Thyroid gland (tissue), 4 donors: Measurements from ENCODE around the gene NR6A1. TPM values are rescaled to one million over a fixed set of nuclear protein-coding genes. Genes with fewer than 3 reads are reported as not detected.
"Not testable (repeated sequence)": the region's sequence is repeated elsewhere in the genome, so short reads cannot be mapped to it uniquely, and the experiment has no call there.

Experiments
- DNase-seq, 2 donors: peaks; one replicate each; pipeline ENCODE4 v3.0.0-alpha.2; 2019
- H3K27ac ChIP-seq, 3 donors: fragments of 200-600 bp; sonication (generic); 1 replicate in 2 of 3; 2 replicates in 1 of 3; pipeline ENCODE4 v1.5.1; 2016 to 2019; ENCODE audit warnings: mild to moderate bottlenecking in 1 of 3, moderate library complexity in 1 of 3
- H3K27me3 ChIP-seq: fragments of 200-600 bp; sonication (generic); one replicate; pipeline ENCODE4 v1.5.1; 2019
- H3K36me3 ChIP-seq, 2 donors: fragments of 200-600 bp; sonication (generic); one replicate each; pipeline ENCODE4 v1.5.1; 2016 to 2019
- H3K4me1 ChIP-seq, 2 donors: fragments of 200-600 bp; sonication (generic); one replicate each; pipeline ENCODE4 v1.5.1; 2017 to 2019
- H3K4me3 ChIP-seq, 3 donors: fragments of 200-600 bp; sonication (generic); replicated peaks in 1 of 3; 1 replicate in 2 of 3; 2 replicates in 1 of 3; pipeline ENCODE4 v1.5.1; 2016; ENCODE audit warnings: mild to moderate bottlenecking in 1 of 3
- H3K9me3 ChIP-seq: fragments of 200-600 bp; sonication (generic); one replicate; pipeline ENCODE4 v1.5.1; 2017
- POLR2A ChIP-seq, 2 donors: fragments of 450-650 bp; IDR thresholded peaks; one replicate each; pipeline ENCODE4 v1.6.1; 2017; ENCODE audit warnings: antibody characterized with exemption in 2 of 2, mild to moderate bottlenecking in 2 of 2, moderate library complexity in 1 of 2
- WGBS, 2 donors: methylation state at CpG; one replicate each; pipeline ENCODE4 v1.1.5; 2017; 5-methylcytosine and 5-hydroxymethylcytosine counted together
- intact Hi-C: fragments of 100-400 bp; cut with DNase I; formaldehyde crosslinking; loops from one replicate; pipeline ENCODE4 v1.15.1; 2023
- total RNA-seq, 4 donors: library from RNA; depleted of rRNA; stranded (reverse); fragments of >200 nt; gene quantifications; one replicate each; pipeline ENCODE4 v1.2.3, GENCODE V29; 2016
- TF ChIP-seq, protein P1 (sequence below), 6 experiments: fragments of 200-600 bp in 3 of 6; fragments of 450-650 bp in 3 of 6; sonication (generic) in 3 of 6; IDR thresholded peaks; one replicate each; pipeline ENCODE4 v1.5.1; 2016 to 2019; ENCODE audit warnings: antibody characterized with exemption in 6 of 6, mild to moderate bottlenecking in 2 of 6, inconsistent platforms in 1 of 6, moderate library complexity in 1 of 6

Gene NR6A1
- total RNA-seq, 4 donors from 2014 or later: 15.3 to 25.0 (median 19.3) TPM

GRCh38 chr9:124621371-124622328 lies 149.5 kb downstream of the NR6A1 start:
- TF ChIP-seq, protein P1, sequence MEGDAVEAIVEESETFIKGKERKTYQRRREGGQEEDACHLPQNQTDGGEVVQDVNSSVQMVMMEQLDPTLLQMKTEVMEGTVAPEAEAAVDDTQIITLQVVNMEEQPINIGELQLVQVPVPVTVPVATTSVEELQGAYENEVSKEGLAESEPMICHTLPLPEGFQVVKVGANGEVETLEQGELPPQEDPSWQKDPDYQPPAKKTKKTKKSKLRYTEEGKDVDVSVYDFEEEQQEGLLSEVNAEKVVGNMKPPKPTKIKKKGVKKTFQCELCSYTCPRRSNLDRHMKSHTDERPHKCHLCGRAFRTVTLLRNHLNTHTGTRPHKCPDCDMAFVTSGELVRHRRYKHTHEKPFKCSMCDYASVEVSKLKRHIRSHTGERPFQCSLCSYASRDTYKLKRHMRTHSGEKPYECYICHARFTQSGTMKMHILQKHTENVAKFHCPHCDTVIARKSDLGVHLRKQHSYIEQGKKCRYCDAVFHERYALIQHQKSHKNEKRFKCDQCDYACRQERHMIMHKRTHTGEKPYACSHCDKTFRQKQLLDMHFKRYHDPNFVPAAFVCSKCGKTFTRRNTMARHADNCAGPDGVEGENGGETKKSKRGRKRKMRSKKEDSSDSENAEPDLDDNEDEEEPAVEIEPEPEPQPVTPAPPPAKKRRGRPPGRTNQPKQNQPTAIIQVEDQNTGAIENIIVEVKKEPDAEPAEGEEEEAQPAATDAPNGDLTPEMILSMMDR (IDR thresholded peaks at IDR 0.05): no peak
- TF ChIP-seq POLR2A (IDR thresholded peaks at IDR 0.05): no peak
- no peaks in the 10 kb centered on the region for H3K27me3 ChIP-seq
- peak overlapping the region; percentile 63 to 71 (median 70) for H3K27ac ChIP-seq
- H3K9me3 ChIP-seq: no peaks in the 10 kb centered on the region
- no peak overlapping the region for H3K4me3 ChIP-seq
- intact Hi-C loops: no loop called here
- no peaks in the 10 kb centered on the region for H3K36me3 ChIP-seq
- peaks cover 23 to 47% of the 10 kb centered on the region in 2 donors for H3K4me1 ChIP-seq
- DNase-seq: peak; percentile 70 to 76
- WGBS, 2 donors: 33 to 44% methylated on average over 11 of the region's 11 CpGs

GRCh38 chr9:124618476-124618875 lies 152.6 kb downstream of the NR6A1 start:
- 53 to 58% methylated on average over 3 of the region's 3 CpGs for WGBS, 2 donors
- DNase-seq: no peak
- Histone ChIP-seq H3K4me3 (no peak overlapping the region), H3K9me3 (no peaks in the 10 kb centered on the region), H3K4me1 (peaks cover 23 to 39% of the 10 kb centered on the region in 2 donors), H3K27ac (peak overlapping the region; percentile 3 to 51 (median 21)), H3K36me3 (no peaks in the 10 kb centered on the region), H3K27me3 (no peaks in the 10 kb centered on the region)
- intact Hi-C loops: loop anchor here (10.0 kb wide), 1 partner anchor 236 kb away; the partner anchor contains the start of gene WDR38
- TF ChIP-seq POLR2A (IDR thresholded peaks at IDR 0.05): no peak
- TF ChIP-seq, protein P1 (IDR thresholded peaks at IDR 0.05): no peak

DNA sequence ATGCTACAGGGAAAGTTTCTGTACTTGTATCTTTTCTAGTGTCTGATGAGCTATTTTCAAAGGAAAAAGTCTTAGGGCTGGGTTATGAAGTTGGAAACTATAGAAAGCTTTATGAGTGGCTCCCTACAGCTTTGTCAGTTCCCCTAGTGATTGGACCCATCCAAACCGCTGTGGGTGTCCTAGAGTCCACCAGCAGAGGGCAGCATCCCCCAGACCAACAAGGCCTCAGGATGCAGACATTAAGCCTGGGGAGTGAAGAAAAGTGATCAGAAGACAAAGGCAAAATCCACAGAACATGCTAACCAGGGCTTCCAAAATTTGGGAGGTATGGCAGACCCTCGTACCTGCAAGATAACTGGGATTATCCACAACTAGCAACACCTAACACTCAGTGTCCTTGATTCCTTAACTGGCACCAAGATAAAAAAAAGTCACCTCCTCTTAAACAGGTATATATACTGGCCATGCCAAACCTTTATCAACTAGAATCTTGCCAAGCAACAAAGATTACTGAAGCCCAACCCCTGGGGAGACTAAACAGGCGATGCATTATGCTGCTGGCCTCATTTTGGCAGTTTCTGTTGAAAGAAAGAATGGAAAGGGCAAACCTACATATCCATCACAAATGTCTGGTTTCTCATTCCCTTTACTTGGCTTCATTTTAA lies 153.5 kb downstream of the NR6A1 start:
- TF ChIP-seq POLR2A (IDR thresholded peaks at IDR 0.05): no peak
- TF ChIP-seq, protein P1 (IDR thresholded peaks at IDR 0.05): peak; percentile 72 to 93 (median 86)
- intact Hi-C loops: loop anchor here (2.0 to 10.0 kb wide), 2 partner anchors 93 to 237 kb away; partner anchors contain the start of gene WDR38
- no peaks in the 10 kb centered on the region for H3K36me3 ChIP-seq
- DNase-seq: peak; percentile 81 to 86
- 20 to 21% methylated on average over 3 of the region's 3 CpGs for WGBS, 2 donors
- H3K4me3 ChIP-seq: no peak overlapping the region
- H3K4me1 ChIP-seq: peaks cover 19 to 37% of the 10 kb centered on the region in 2 donors
- peak overlapping the region; percentile 14 to 51 (median 21) for H3K27ac ChIP-seq
- no peaks in the 10 kb centered on the region for H3K27me3 ChIP-seq
- no peaks in the 10 kb centered on the region for H3K9me3 ChIP-seq

DNA sequence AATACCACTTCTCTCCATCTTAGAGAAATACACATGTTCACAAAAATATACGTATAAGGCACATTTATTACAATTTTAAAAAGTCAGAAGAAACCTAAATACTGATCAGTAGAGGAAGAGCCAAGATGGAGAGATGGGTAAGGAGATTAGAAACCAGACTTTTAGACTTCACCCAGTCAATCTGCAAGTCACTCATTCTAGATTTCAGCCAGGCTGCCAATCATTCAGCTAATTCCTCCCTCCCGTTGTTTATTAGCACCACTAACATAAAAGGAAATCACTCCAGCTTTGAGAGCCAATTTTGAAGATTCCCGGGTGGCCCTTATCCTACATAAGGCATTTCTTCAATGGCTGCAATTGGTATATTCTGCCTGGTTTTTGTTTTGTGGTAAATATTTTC lies 154.2 kb downstream of the NR6A1 start:
- peaks cover 14 to 30% of the 10 kb centered on the region in 2 donors for H3K4me1 ChIP-seq
- no peak for DNase-seq
- no peaks in the 10 kb centered on the region for H3K27me3 ChIP-seq
- 72 to 79% methylated on average over 3 of the region's 3 CpGs for WGBS, 2 donors
- intact Hi-C loops: loop anchor here (2.0 to 10.0 kb wide), 2 partner anchors 94 to 238 kb away; partner anchors contain the start of gene WDR38
- TF ChIP-seq, protein P1 (IDR thresholded peaks at IDR 0.05): no peak
- TF ChIP-seq POLR2A (IDR thresholded peaks at IDR 0.05): no peak
- H3K27ac ChIP-seq: peak overlapping the region in 1 of 3 donors; percentile 33
- H3K36me3 ChIP-seq: no peaks in the 10 kb centered on the region
- H3K4me3 ChIP-seq: no peak overlapping the region
- no peaks in the 10 kb centered on the region for H3K9me3 ChIP-seq

DNA sequence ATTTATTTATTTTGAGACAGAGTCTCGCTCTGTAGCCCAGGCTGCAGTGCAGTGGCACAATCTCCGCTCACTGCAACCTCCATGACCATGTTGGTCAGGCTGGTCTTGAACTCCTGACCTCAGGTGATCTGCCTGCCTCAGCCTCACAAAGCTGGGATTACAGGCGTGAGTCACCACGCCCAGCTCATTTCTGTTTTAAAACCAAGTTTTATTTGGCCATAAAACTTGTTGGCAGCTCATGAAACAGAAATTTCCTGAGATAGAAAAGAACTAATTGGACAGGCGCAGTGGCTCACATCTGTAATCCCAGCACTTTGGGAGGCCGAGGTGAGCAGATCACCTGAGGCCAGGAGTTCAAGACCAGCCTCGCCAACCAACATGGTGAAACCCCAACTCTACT lies 155.3 kb downstream of the NR6A1 start:
- WGBS, 2 donors: 94% methylated on average over 7 of the region's 7 CpGs
- not testable (repeated sequence) for DNase-seq, H3K27me3 ChIP-seq, H3K36me3 ChIP-seq, H3K27ac ChIP-seq, H3K9me3 ChIP-seq, H3K4me3 ChIP-seq
- intact Hi-C loops: loop anchor here (2.0 to 10.0 kb wide), 2 partner anchors 95 to 239 kb away; partner anchors contain the start of gene WDR38
- peaks cover 12 to 23% of the 10 kb centered on the region in 2 donors for H3K4me1 ChIP-seq
